Kidney (tissue), 14 donors: ENCODE measurements around the gene CHKB. TPM values are rescaled to one million over a fixed set of nuclear protein-coding genes. Genes with fewer than 3 reads are reported as not detected.

Experiments
- DNase-seq, 5 donors: peaks; one replicate each; pipeline ENCODE4 v3.0.0-alpha.2; 2013 to 2020
- FAIRE-seq: peaks from 2 replicates; lab custom pipeline; 2012; peaks lifted over from hg19 to GRCh38; lab: Jason Lieb, UNC
- H3K27ac ChIP-seq, 2 donors: one replicate each; pipeline ENCODE4 v1.7.0; 2013; ENCODE audit warnings: low read depth in 2 of 2, low read length in 2 of 2, inconsistent platforms in 1 of 2
- H3K27me3 ChIP-seq: one replicate; pipeline ENCODE4 v1.7.1; 2013; ENCODE audit warnings: low read length, inconsistent platforms; ENCODE audit not compliant: control insufficient read depth, insufficient read depth
- H3K36me3 ChIP-seq, 3 donors: one replicate each; pipeline versions ENCODE4 v1.7.0 to v1.7.1; 2013; ENCODE audit warnings: low read length in 3 of 3, control low read depth in 1 of 3, inconsistent platforms in 1 of 3; ENCODE audit not compliant: insufficient read depth in 3 of 3, control insufficient read depth in 2 of 3
- H3K4me1 ChIP-seq, 3 donors: one replicate each; pipeline versions ENCODE4 v1.7.0 to v1.7.1; 2013; ENCODE audit warnings: low read length in 3 of 3, inconsistent platforms in 1 of 3, low read depth in 1 of 3; ENCODE audit not compliant: control insufficient read depth in 2 of 3, insufficient read depth in 2 of 3
- H3K4me3 ChIP-seq, 3 donors: one replicate each; pipeline versions ENCODE4 v1.7.0 to v1.8.1; 2013; ENCODE audit warnings: low read length in 3 of 3, control low read depth in 1 of 3, inconsistent platforms in 1 of 3
- H3K9ac ChIP-seq, 3 donors: one replicate each; pipeline versions ENCODE4 v1.7.0 to v1.7.1; 2013; ENCODE audit warnings: low read length in 3 of 3, control low read depth in 1 of 3, inconsistent platforms in 1 of 3
- H3K9me3 ChIP-seq, 3 donors: one replicate each; pipeline versions ENCODE4 v1.7.0 to v1.7.1; 2013; ENCODE audit warnings: low read length in 3 of 3, control low read depth in 1 of 3, inconsistent platforms in 1 of 3; ENCODE audit not compliant: control insufficient read depth in 2 of 3, insufficient read depth in 1 of 3
- intact Hi-C: fragments of 100-400 bp; cut with DNase I; formaldehyde crosslinking; loops from one replicate; pipeline ENCODE4 v1.11.1; 2022
- polyA plus RNA-seq: library from polyadenylated mRNA; stranded (reverse); fragments of 350-450 nt; fragmentation: Illumina TruSeq; extraction: RNeasy Lipid Tissue Mini Kit (QIAGEN cat#74804); gene quantifications from one replicate; pipeline ENCODE4 v1.2.3, GENCODE V29; 2014; ENCODE audit warnings: low read depth, low replicate concordance; ENCODE audit not compliant: insufficient read depth
- total RNA-seq: library from RNA; stranded (reverse); fragmentation: NEBNext Ultra II Directional; extraction: Animal tissue kit (Norgen Biotek cat#: 25700); gene quantifications from one replicate; pipeline ENCODE4 v1.2.1, GENCODE V29; 2021
- TF ChIP-seq, protein P1 (sequence below): IDR thresholded peaks from 3 replicates; pipeline ENCODE4 v1.5.1; 2012; ENCODE audit warnings: mild to moderate bottlenecking, moderate library complexity, borderline replicate concordance; ENCODE audit not compliant: insufficient read depth; ENCODE audit errors: extremely low read depth
- donor health status: control.
- donor health status: control.
- donor health status: control.
- donor health status: control.
- donor health status: control.
- donor health status: DM: yes; HTN: yes; CAD: no.
- donor health status: Normal renal cell carcinoma (clear cell type).

The CHKB gene
- total and polyA plus RNA-seq, 2 donors from 2014 or later: 73.0 to 91.7 TPM

DNA sequence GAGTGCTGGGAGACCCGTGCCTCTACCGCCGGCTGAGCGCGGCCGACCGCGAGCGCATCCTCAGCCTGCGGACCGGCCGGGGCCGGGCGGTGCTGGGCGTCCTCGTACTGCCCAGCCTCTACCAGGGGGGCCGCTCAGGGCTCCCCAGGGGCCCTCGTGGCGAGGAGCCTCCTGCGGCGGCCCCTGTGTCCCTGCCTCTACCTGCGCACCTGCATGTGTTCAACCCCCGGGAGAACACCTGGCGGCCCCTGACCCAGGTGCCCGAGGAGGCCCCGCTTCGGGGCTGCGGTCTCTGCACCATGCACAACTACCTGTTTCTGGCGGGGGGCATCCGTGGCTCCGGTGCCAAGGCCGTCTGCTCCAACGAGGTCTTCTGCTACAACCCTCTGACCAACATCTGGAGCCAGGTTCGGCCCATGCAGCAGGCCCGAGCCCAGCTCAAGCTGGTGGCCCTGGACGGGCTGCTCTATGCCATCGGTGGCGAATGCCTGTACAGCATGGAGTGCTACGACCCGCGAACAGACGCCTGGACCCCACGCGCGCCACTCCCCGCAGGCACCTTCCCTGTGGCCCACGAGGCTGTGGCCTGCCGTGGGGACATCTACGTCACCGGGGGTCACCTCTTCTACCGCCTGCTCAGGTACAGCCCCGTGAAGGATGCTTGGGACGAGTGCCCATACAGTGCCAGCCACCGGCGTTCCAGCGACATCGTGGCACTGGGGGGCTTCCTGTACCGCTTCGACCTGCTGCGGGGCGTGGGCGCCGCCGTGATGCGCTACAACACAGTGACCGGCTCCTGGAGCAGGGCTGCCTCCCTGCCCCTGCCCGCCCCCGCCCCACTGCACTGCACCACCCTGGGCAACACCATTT lies 33.5 kb downstream of the CHKB start:
- Histone ChIP-seq H3K4me1 (peaks cover 0 to 3% (median 0%) of the 10 kb centered on the region in 3 donors), H3K4me3 (no peak overlapping the region), H3K9ac (no peak overlapping the region), H3K36me3 (no peaks in the 10 kb centered on the region), H3K27ac (no peak overlapping the region), H3K9me3 (no peaks in the 10 kb centered on the region), H3K27me3 (peaks cover 11% of the 10 kb centered on the region)
- TF ChIP-seq, protein P1, sequence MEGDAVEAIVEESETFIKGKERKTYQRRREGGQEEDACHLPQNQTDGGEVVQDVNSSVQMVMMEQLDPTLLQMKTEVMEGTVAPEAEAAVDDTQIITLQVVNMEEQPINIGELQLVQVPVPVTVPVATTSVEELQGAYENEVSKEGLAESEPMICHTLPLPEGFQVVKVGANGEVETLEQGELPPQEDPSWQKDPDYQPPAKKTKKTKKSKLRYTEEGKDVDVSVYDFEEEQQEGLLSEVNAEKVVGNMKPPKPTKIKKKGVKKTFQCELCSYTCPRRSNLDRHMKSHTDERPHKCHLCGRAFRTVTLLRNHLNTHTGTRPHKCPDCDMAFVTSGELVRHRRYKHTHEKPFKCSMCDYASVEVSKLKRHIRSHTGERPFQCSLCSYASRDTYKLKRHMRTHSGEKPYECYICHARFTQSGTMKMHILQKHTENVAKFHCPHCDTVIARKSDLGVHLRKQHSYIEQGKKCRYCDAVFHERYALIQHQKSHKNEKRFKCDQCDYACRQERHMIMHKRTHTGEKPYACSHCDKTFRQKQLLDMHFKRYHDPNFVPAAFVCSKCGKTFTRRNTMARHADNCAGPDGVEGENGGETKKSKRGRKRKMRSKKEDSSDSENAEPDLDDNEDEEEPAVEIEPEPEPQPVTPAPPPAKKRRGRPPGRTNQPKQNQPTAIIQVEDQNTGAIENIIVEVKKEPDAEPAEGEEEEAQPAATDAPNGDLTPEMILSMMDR: no peak
- intact Hi-C loops: no loop called here
- DNase-seq (no peak), FAIRE-seq (no peak)

DNA sequence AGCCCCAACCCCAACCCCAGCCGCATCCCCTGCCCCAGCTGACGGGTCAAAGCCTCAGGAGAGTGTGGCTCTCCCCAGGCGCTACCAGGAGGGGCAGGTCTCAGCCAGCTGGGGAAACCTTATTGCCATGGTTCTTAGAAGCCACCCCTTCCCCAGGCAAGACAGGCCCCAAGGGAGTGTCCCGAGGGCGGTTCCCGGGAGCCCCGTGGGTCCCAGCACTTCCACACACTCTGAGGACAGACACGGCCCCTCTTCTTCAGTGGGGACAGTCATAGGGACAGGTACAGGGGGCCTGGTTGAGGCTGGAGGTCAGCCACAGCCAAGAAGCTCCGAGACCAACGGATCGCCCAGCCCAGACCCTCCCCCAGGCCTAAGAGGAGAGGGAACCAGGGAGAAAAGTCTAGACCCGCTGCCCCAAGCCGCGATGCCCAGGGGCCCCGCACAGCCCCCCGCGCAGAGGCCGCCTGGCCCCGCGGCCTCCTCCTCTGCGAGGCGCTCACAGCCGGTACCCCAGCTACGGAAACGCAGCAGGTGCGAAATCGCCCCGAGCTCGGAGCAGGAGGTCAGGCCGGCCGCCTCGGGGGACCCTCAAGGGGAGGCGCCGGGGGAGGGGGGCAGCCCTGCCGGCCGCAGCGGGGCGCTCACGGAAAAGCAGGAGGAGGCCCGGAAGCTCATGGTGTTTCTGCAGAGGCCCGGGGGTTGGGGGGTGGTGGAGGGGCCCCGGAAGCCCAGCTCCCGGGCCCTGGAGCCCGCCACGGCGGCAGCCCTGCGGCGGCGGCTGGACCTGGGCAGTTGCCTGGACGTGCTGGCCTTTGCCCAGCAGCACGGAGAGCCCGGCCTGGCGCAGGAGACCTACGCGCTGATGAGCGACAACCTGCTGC lies 34.4 kb downstream of the CHKB start:
- Histone ChIP-seq H3K9ac (no peak overlapping the region), H3K27ac (no peak overlapping the region), H3K27me3 (peaks cover 11% of the 10 kb centered on the region), H3K4me3 (no peak overlapping the region), H3K4me1 (peaks cover 0 to 3% (median 0%) of the 10 kb centered on the region in 3 donors), H3K9me3 (no peaks in the 10 kb centered on the region), H3K36me3 (no peaks in the 10 kb centered on the region)
- FAIRE-seq (no peak), DNase-seq (peak in 2 of 5 donors; percentile 40 to 85)
- intact Hi-C loops: no loop called here
- TF ChIP-seq, protein P1: no peak

DNA sequence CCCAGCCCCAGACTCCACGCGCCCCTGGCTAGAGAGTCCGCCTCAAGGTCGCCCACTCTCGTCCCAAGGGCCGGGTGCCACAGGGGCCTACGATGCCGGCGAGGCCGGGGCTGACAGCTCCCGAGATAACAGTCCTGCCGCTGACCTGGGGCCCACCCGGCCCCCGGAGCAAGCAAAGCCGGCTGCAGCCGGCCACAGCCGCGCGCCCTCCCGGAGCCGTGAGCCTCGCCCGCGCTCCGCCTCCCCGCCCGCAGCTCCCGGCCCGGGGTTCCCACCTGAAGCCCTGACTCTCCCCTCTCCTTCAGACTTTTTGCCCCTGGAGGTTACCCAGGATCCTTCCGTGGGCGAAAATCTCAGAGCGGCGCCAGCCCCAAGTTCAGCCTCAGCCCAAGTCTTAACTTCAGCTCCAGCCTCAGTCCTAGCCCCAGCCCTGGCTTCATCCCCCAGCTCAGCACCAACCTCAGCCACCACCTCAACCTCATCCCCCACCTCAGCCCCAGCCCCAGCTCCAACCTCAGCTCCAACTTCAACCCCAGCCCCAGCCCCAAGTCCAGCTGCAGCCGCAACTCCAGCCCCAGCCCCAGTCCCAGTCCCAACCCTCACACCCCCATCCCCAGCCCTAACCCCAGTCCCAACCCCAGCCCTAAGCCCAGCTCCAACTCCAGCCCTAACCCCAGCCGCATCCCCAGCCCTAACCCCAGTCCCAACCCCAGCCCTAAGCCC lies 35.2 kb downstream of the CHKB start:
- no peaks in the 10 kb centered on the region for H3K9me3 ChIP-seq
- no peak overlapping the region for H3K4me3 ChIP-seq
- FAIRE-seq (no peak), DNase-seq (peak in 1 of 5 donors; percentile 77)
- H3K27ac ChIP-seq: no peak overlapping the region
- no peak overlapping the region for H3K9ac ChIP-seq
- H3K4me1 ChIP-seq: peaks cover 0 to 3% (median 0%) of the 10 kb centered on the region in 3 donors
- TF ChIP-seq, protein P1: no peak
- intact Hi-C loops: no loop called here
- peaks cover 11% of the 10 kb centered on the region for H3K27me3 ChIP-seq
- H3K36me3 ChIP-seq: no peaks in the 10 kb centered on the region
